Naive thymus-derived CD4-positive, alpha-beta T cell (primary cell): ENCODE results near the gene GPX4. TPM values are rescaled to one million over a fixed set of nuclear protein-coding genes. Genes with fewer than 3 reads are reported as not detected.

Experiments
- ATAC-seq: fragments of 150-1000 bp; cut with Tn5 transposase; 2 replicates; pipeline ENCODE4 v1.10.0; 2021; ENCODE audit warnings: mild to moderate bottlenecking, moderate library complexity
- CTCF ChIA-PET: fragments of 350-600 bp; sonication (Branson Sonifier 250); formaldehyde crosslinking; loops from one replicate; lab custom pipeline; 2021; ENCODE audit warnings: antibody characterized with exemption; lab: Charles Lee
- POLR2A ChIA-PET: fragments of 350-600 bp; sonication (Branson Sonifier 250); formaldehyde crosslinking; loops from one replicate; lab custom pipeline; 2021; ENCODE audit warnings: antibody characterized with exemption, inconsistent platforms; lab: Charles Lee
- DNase-seq, 9 donors: peaks; one replicate each; pipeline versions ENCODE4 v3.0.0 to v3.0.0-alpha.2; 2020 to 2022; ENCODE audit warnings: mixed read lengths in 1 of 9
- H3K27ac ChIP-seq: one replicate; pipeline ENCODE4 v1.7.0; 2013; ENCODE audit warnings: mild to moderate bottlenecking, low read depth, low read length, moderate library complexity
- H3K27me3 ChIP-seq, 2 donors: one replicate each; pipeline ENCODE4 v1.7.0; 2013; ENCODE audit warnings: low read length in 2 of 2, mild to moderate bottlenecking in 2 of 2, moderate library complexity in 2 of 2; ENCODE audit not compliant: control insufficient read depth in 2 of 2, insufficient read depth in 2 of 2
- H3K36me3 ChIP-seq, 3 experiments: 1 replicate in 2 of 3; 2 replicates in 1 of 3; pipeline ENCODE4 v1.7.0; 2013; ENCODE audit warnings: low read length in 3 of 3, mild to moderate bottlenecking in 3 of 3, moderate library complexity in 1 of 3; ENCODE audit not compliant: insufficient read depth in 3 of 3, control insufficient read depth in 2 of 3
- H3K4me1 ChIP-seq, 2 donors: one replicate each; pipeline ENCODE4 v1.7.0; 2013; ENCODE audit warnings: low read length in 2 of 2, mild to moderate bottlenecking in 2 of 2, moderate library complexity in 1 of 2; ENCODE audit not compliant: control insufficient read depth in 2 of 2, insufficient read depth in 2 of 2
- H3K4me3 ChIP-seq: 2 replicates; pipeline ENCODE4 v1.7.0; 2013; ENCODE audit warnings: mild to moderate bottlenecking, low read length
- H3K9me3 ChIP-seq, 3 experiments: 1 replicate in 2 of 3; 2 replicates in 1 of 3; pipeline ENCODE4 v1.7.0; 2013; ENCODE audit warnings: low read length in 3 of 3; ENCODE audit not compliant: control insufficient read depth in 2 of 3
- H3K27ac Mint-ChIP-seq, 9 donors: one replicate each; pipeline ENCODE4 v1.8.0; 2020 to 2022; ENCODE audit warnings: mixed read lengths in 9 of 9, mild to moderate bottlenecking in 8 of 9, moderate library complexity in 5 of 9, inconsistent platforms in 2 of 9
- H3K27me3 Mint-ChIP-seq, 5 donors: one replicate each; pipeline ENCODE4 v1.8.0; 2021 to 2022; ENCODE audit warnings: mixed read lengths in 5 of 5, mild to moderate bottlenecking in 1 of 5
- H3K36me3 Mint-ChIP-seq, 5 donors: one replicate each; pipeline ENCODE4 v1.8.0; 2020 to 2022; ENCODE audit warnings: mixed read lengths in 5 of 5, mild to moderate bottlenecking in 3 of 5, inconsistent platforms in 1 of 5
- H3K4me1 Mint-ChIP-seq, 7 donors: one replicate each; pipeline ENCODE4 v1.8.0; 2020 to 2022; ENCODE audit warnings: mixed read lengths in 7 of 7, mild to moderate bottlenecking in 3 of 7, inconsistent platforms in 1 of 7
- H3K4me3 Mint-ChIP-seq, 10 donors: one replicate each; pipeline ENCODE4 v1.8.0; 2020 to 2022; ENCODE audit warnings: mild to moderate bottlenecking in 10 of 10, mixed read lengths in 10 of 10, moderate library complexity in 6 of 10, inconsistent platforms in 2 of 10
- H3K9me3 Mint-ChIP-seq, 11 donors: one replicate each; pipeline ENCODE4 v1.8.0; 2020 to 2022; ENCODE audit warnings: mixed read lengths in 11 of 11, mild to moderate bottlenecking in 4 of 11, inconsistent platforms in 1 of 11, moderate library complexity in 1 of 11
- intact Hi-C, 2 donors: fragments of 100-400 bp; cut with micrococcal nuclease; formaldehyde crosslinking; loops; one replicate each; pipeline ENCODE4 v1.15.1; 2023
- polyA plus RNA-seq, 2 donors: library from polyadenylated mRNA; unstranded; fragments of 300-500 nt; fragmentation: Illumina TruSeq; gene quantifications; one replicate each; pipeline ENCODE4 v1.2.3, GENCODE V29; 2021
- total RNA-seq, 6 experiments: library from RNA in 5 of 6; stranded (reverse) in 5 of 6; gene quantifications; 1 replicate in 5 of 6; 2 replicates in 1 of 6; pipeline ENCODE4 v1.2.3 and lab custom pipeline; 2021 to 2026

The GPX4 gene
- total and polyA plus RNA-seq, 7 experiments from 2014 or later, result 122 to 522 (median 228) TPM

DNA sequence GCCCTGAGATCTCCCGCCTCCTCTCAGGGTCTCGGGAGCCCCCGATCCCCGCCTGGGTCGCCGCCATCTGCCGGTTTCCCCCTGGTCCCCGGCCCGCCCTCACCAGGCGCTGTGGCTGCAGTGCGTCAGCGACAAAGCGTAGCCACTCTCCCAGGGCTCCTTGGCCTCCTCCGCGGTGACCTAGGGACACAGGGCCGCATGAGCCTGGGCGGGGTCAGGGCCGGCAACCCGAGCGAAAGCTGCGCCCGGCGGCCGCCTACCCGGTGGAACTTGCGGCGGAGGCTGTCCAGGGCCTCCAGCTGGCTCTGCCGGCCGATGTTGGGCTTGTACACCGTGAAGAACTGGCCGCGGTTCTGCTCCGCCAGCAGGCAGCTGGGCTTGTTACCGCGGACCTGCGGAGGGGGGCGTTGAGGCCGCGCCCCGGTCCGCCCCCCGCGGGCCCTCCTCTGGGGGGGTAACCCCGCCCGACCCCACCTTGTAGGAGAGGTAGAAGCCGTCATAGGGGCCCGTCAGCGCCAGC is 5.3 kb downstream of the GPX4 start:
- H3K4me1 ChIP-seq, result peaks cover 0 to 8% of the 10 kb centered on the region in 2 donors
- POLR2A ChIA-PET, result interaction anchor here (38.6 kb wide), 1 partner anchor 36 kb away, joined by 2022 read pairs; the partner anchor contains the start of gene ARHGAP45
- peaks cover 0 to 70% (median 9%) of the 10 kb centered on the region in 3 experiments for H3K36me3 ChIP-seq
- no peaks in the 10 kb centered on the region for H3K9me3 Mint-ChIP-seq
- no peak for DNase-seq
- H3K27me3 ChIP-seq, result no peaks in the 10 kb centered on the region
- no peak for ATAC-seq
- no peaks in the 10 kb centered on the region for H3K9me3 ChIP-seq
- H3K27ac ChIP-seq, result no peak overlapping the region
- H3K27me3 Mint-ChIP-seq, result no peaks in the 10 kb centered on the region
- H3K27ac Mint-ChIP-seq, result no peak overlapping the region
- intact Hi-C loops, result no loop called here
- CTCF ChIA-PET, result no interaction called here
- H3K36me3 Mint-ChIP-seq, result peaks cover 0 to 3% (median 0%) of the 10 kb centered on the region in 5 donors
- no peak overlapping the region for H3K4me3 ChIP-seq
- H3K4me3 Mint-ChIP-seq, result no peak overlapping the region
- peaks cover 0 to 10% (median 4%) of the 10 kb centered on the region in 7 donors for H3K4me1 Mint-ChIP-seq

DNA sequence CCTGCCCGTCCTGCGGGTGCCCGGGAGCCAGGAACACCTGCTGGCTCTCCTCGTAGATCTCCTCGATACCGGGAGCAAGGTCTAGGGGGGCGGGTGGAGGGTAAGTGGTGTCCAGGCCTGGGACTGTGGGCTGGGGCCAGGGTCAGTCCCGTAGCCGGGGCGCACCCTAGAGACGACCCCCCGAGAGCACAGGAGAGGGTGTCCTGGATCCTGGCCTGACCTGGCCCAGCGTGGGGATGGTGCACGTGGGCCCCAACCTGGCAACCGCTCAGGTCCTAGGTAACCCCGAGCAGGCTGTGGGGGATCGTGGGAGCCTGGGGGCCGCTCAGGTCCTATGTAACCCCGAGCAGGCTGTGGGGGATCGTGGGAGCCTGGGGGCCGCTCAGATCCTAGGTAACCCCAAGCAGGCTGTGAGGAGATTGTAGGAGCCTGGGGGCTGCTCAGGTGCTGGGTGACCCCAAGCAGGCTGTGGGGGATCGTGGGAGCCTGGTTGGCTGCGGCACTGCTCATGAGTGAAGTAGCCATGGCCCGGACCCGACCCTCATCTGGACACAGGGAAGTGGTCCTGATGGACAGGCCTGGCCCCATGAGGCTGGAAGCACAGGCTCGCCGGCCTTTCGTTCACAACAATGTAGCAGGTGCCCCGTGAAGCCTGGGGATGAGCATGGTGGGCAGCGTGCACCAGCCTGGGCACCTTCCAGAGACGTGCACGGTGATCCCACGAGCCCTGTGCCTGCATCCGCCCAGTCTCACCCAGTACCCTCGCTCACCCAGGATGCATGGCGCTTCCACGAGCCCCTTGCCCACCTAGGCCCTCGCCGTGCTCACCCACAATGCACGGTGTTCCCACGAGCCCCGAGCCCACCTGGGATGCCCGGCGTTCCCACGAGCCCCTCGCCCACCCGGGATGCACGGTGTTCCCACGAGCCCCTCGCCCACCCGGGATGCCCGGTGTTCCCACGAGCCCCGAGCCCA is 6.2 kb downstream of the GPX4 start:
- ATAC-seq, result no peak
- peaks cover 0 to 10% (median 4%) of the 10 kb centered on the region in 7 donors for H3K4me1 Mint-ChIP-seq
- H3K27me3 ChIP-seq, result no peaks in the 10 kb centered on the region
- POLR2A ChIA-PET, result interaction anchor here (38.6 kb wide), 1 partner anchor 37 kb away, joined by 2022 read pairs; the partner anchor contains the start of gene ARHGAP45
- no peaks in the 10 kb centered on the region for H3K9me3 ChIP-seq
- H3K36me3 Mint-ChIP-seq, result peaks cover 0 to 3% (median 0%) of the 10 kb centered on the region in 5 donors
- H3K27me3 Mint-ChIP-seq, result no peaks in the 10 kb centered on the region
- peaks cover 0 to 72% (median 12%) of the 10 kb centered on the region in 3 experiments for H3K36me3 ChIP-seq
- H3K4me3 ChIP-seq, result no peak overlapping the region
- no peak for DNase-seq
- no peaks in the 10 kb centered on the region for H3K9me3 Mint-ChIP-seq
- intact Hi-C loops, result loop anchor here (5.0 kb wide), 1 partner anchor 82 kb away; no protein-coding TSS in a partner anchor
- peak overlapping the region in 2 of 9 donors; percentile 8 to 19 for H3K27ac Mint-ChIP-seq
- no peak overlapping the region for H3K4me3 Mint-ChIP-seq
- peaks cover 0 to 8% of the 10 kb centered on the region in 2 donors for H3K4me1 ChIP-seq
- H3K27ac ChIP-seq, result no peak overlapping the region
- CTCF ChIA-PET, result no interaction called here

- intact Hi-C loops, result loop anchor here (5.0 kb wide), 1 partner anchor 81 kb away; no protein-coding TSS in a partner anchor
- peaks cover 0 to 3% (median 0%) of the 10 kb centered on the region in 5 donors for H3K36me3 Mint-ChIP-seq
- Histone ChIP-seq H3K4me3 (no peak overlapping the region), H3K27me3 (no peaks in the 10 kb centered on the region), H3K9me3 (no peaks in the 10 kb centered on the region), H3K27ac (peak overlapping the region; percentile 33), H3K4me1 (peaks cover 0 to 8% of the 10 kb centered on the region in 2 donors), H3K36me3 (peaks cover 0 to 76% (median 12%) of the 10 kb centered on the region in 3 experiments)
- peaks cover 0 to 6% (median 2%) of the 10 kb centered on the region in 7 donors for H3K4me1 Mint-ChIP-seq
- peak overlapping the region in 1 of 9 donors; percentile 52 for H3K27ac Mint-ChIP-seq
- ATAC-seq (no peak), DNase-seq (no peak)
- no peaks in the 10 kb centered on the region for H3K9me3 Mint-ChIP-seq
- ChIA-PET POLR2A (interaction anchor here (0.8 to 1.3 kb wide), 2 partner anchors 31 to 83 kb away, joined by 3 read pairs; no protein-coding TSS in a partner anchor), CTCF (interaction anchor here (0.7 to 4.4 kb wide), 2 partner anchors 9 to 82 kb away, joined by 3 to 37 read pairs; no protein-coding TSS in a partner anchor)
- no peak overlapping the region for H3K4me3 Mint-ChIP-seq
- no peaks in the 10 kb centered on the region for H3K27me3 Mint-ChIP-seq
Measured at GRCh38 chr19:1110809-1111640, 7.2 kb downstream of the GPX4 start.

DNA sequence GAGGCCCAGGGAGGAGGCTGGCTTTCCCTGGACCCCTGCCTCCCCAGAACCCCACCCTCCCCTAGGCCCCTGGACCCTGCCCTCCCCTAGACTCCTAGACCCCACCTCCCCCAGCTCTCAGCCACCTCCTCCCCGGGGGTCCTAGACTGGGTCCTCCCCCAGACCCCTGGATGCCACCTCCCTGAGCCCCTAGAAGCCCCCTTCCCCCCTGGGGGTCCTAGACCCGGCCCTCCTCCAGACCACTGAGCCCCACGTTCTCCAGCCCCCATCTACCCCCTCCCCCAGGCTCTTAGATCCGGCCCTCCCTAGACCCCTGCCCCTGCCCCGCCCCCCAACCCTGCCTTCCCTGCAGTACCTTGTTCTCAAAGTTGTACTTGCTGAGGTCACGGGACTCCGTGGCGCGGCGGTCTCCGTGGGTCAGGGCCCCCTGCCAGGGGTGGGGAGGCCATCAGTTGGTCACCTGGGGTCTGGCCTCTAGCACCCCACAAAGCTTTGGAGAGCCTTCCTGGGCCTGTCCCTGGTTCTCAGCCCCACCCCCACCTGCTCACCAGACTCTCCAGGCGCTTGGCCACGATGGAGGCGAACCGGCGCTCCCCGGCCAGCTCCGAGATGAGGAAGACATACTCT is 8.0 kb downstream of the GPX4 start:
- Mint-ChIP-seq H3K4me1 (peaks cover 0 to 3% (median 2%) of the 10 kb centered on the region in 7 donors), H3K27me3 (no peaks in the 10 kb centered on the region)

DNA sequence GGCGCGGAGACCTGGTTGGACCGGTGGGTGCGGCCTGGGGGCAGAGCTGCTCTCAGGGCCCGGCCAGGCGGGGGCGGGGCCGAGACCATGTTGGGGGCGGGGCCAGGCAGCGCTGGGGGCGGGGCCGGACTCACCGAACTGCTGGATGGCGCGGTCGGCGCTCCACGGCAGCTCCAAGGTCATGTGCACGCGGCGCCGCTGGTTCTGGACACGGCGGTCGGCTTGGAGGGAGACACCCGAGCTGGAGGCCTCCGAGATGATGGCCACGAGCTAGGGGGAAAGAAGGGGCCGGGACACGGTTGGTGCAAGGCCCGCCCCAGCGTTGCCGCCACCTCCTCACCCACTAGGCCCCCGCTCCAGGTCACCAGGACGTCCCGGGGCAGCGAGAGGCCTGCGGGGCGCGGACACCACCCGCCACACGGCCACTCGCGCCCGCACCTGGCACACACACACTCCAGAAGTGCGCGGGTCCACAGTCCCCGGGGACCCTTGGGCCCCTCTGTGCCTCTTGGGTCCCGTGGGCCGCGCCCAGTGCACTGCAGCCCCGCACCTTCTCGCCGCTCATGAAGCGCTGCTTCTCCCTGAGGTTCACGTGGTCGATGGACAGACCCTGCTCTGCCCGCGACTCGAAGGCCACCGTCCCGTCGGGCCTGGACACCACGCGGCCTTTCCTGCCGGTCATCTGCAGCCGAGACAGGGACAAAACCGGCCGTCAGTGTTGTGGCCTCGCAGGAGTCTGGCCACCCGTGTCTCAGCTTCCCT is 8.7 kb downstream of the GPX4 start:
- Histone ChIP-seq H3K9me3 (no peaks in the 10 kb centered on the region), H3K4me3 (no peak overlapping the region), H3K4me1 (peaks cover 0 to 8% of the 10 kb centered on the region in 2 donors), H3K27ac (peak overlapping the region; percentile 59), H3K36me3 (peaks cover 0 to 76% (median 12%) of the 10 kb centered on the region in 3 experiments), H3K27me3 (no peaks in the 10 kb centered on the region)
- no peaks in the 10 kb centered on the region for H3K36me3 Mint-ChIP-seq
- H3K27me3 Mint-ChIP-seq, result no peaks in the 10 kb centered on the region
- DNase-seq (no peak), ATAC-seq (no peak)
- H3K9me3 Mint-ChIP-seq, result no peaks in the 10 kb centered on the region
- no peak overlapping the region for H3K4me3 Mint-ChIP-seq
- no peak overlapping the region for H3K27ac Mint-ChIP-seq
- H3K4me1 Mint-ChIP-seq, result peaks cover 0 to 2% (median 0%) of the 10 kb centered on the region in 7 donors
- ChIA-PET POLR2A (interaction anchor here (1.1 to 3.4 kb wide), 9 partner anchors 9 to 94 kb away, joined by 3 to 27 read pairs (median 3); partner anchors contain the start of gene SBNO2), CTCF (interaction anchor here (0.8 to 4.4 kb wide), 3 partner anchors 75 to 92 kb away, joined by 3 to 37 read pairs (median 6); no protein-coding TSS in a partner anchor)
- intact Hi-C loops, result loop anchor here (1.0 to 5.0 kb wide), 2 partner anchors 80 to 129 kb away; partner anchors contain the start of gene ATP5F1D (in 1 of the 2)

More for the DNA sequence above, 8.0 kb downstream of the GPX4 start:
- intact Hi-C loops, result loop anchor here (5.0 kb wide), 1 partner anchor 81 kb away; no protein-coding TSS in a partner anchor
- peak overlapping the region; percentile 33 for H3K27ac ChIP-seq
- peaks cover 0 to 1% (median 0%) of the 10 kb centered on the region in 5 donors for H3K36me3 Mint-ChIP-seq
- H3K4me3 ChIP-seq, result no peak overlapping the region
- DNase-seq (no peak), ATAC-seq (no peak)
- ChIA-PET POLR2A (interaction anchor here (1.3 to 3.4 kb wide), 2 partner anchors 32 to 81 kb away, joined by 3 to 27 read pairs; no protein-coding TSS in a partner anchor), CTCF (interaction anchor here (0.7 to 4.4 kb wide), 3 partner anchors 10 to 92 kb away, joined by 3 to 37 read pairs (median 6); no protein-coding TSS in a partner anchor)
- H3K9me3 Mint-ChIP-seq, result no peaks in the 10 kb centered on the region
- H3K36me3 ChIP-seq, result peaks cover 0 to 76% (median 12%) of the 10 kb centered on the region in 3 experiments
- no peaks in the 10 kb centered on the region for H3K9me3 ChIP-seq
- peaks cover 0 to 8% of the 10 kb centered on the region in 2 donors for H3K4me1 ChIP-seq
- no peak overlapping the region for H3K27ac Mint-ChIP-seq
- H3K27me3 ChIP-seq, result no peaks in the 10 kb centered on the region
- H3K4me3 Mint-ChIP-seq, result no peak overlapping the region
